ENCODE data around the gene NOB1. TPM values are rescaled to one million over a fixed set of nuclear protein-coding genes. Genes with fewer than 3 reads are reported as not detected.

NOB1 gene
- total RNA-seq, 1 donor from 2014 or later: 22.7 TPM

GRCh38 chr16:69748694-69749345 is 5.9 kb downstream of the NOB1 start:
- TF ChIP-seq, protein P1, sequence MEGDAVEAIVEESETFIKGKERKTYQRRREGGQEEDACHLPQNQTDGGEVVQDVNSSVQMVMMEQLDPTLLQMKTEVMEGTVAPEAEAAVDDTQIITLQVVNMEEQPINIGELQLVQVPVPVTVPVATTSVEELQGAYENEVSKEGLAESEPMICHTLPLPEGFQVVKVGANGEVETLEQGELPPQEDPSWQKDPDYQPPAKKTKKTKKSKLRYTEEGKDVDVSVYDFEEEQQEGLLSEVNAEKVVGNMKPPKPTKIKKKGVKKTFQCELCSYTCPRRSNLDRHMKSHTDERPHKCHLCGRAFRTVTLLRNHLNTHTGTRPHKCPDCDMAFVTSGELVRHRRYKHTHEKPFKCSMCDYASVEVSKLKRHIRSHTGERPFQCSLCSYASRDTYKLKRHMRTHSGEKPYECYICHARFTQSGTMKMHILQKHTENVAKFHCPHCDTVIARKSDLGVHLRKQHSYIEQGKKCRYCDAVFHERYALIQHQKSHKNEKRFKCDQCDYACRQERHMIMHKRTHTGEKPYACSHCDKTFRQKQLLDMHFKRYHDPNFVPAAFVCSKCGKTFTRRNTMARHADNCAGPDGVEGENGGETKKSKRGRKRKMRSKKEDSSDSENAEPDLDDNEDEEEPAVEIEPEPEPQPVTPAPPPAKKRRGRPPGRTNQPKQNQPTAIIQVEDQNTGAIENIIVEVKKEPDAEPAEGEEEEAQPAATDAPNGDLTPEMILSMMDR (IDR thresholded peaks at IDR 0.05; ENCODE audit: partially characterized antibody, unreplicated experiment): no peak
- DNase-seq: no peak
- no peak overlapping the region for H3K4me3 Mint-ChIP-seq (ENCODE audit: unreplicated experiment)
- H3K4me1 Mint-ChIP-seq (ENCODE audit: low read depth, unreplicated experiment): no peaks in the 10 kb centered on the region
- no peaks in the 10 kb centered on the region for H3K9me3 Mint-ChIP-seq (ENCODE audit: unreplicated experiment)
- no peak overlapping the region for H3K27ac Mint-ChIP-seq (ENCODE audit: unreplicated experiment)
- no peaks in the 10 kb centered on the region for H3K36me3 Mint-ChIP-seq (ENCODE audit: unreplicated experiment)
- no peaks in the 10 kb centered on the region for H3K27me3 Mint-ChIP-seq (ENCODE audit: unreplicated experiment)

DNA sequence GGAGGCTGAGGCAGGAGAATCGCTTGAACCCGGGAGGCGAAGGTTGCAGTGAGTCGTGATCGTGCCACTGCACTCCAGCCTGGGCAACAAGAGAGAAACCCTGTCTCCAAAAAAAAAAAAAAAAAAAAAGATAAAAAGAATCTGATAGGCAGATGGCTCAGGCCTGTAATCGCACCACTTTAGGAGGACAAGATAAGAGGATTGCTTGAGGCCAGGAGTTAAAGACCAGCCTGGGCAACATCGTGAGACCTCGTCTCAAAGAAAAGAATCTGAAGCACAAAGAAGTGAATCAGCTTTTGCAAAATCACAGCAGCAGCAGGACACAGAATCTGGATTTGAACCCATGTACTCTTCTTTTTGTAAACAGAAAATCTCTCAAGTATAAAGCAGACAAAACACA is 7.6 kb downstream of the NOB1 start:
- H3K27me3 Mint-ChIP-seq (ENCODE audit: unreplicated experiment): peaks cover 2% of the 10 kb centered on the region
- no peaks in the 10 kb centered on the region for H3K4me1 Mint-ChIP-seq (ENCODE audit: low read depth, unreplicated experiment)
- no peak overlapping the region for H3K4me3 Mint-ChIP-seq (ENCODE audit: unreplicated experiment)
- H3K27ac Mint-ChIP-seq (ENCODE audit: unreplicated experiment): no peak overlapping the region
- no peaks in the 10 kb centered on the region for H3K9me3 Mint-ChIP-seq (ENCODE audit: unreplicated experiment)
- DNase-seq: no peak
- TF ChIP-seq, protein P1 (IDR thresholded peaks at IDR 0.05; ENCODE audit: partially characterized antibody, unreplicated experiment): no peak
- peaks cover 4% of the 10 kb centered on the region for H3K36me3 Mint-ChIP-seq (ENCODE audit: unreplicated experiment)

GRCh38 chr16:69745959-69746358 is 8.8 kb downstream of the NOB1 start:
- Mint-ChIP-seq H3K4me1 (ENCODE audit: low read depth, unreplicated experiment) (no peaks in the 10 kb centered on the region), H3K27ac (ENCODE audit: unreplicated experiment) (no peak overlapping the region), H3K9me3 (ENCODE audit: unreplicated experiment) (no peaks in the 10 kb centered on the region)

GRCh38 chr16:69745232-69745612 is 9.5 kb downstream of the NOB1 start:
- H3K9me3 Mint-ChIP-seq (ENCODE audit: unreplicated experiment): no peaks in the 10 kb centered on the region
- no peak for DNase-seq
- TF ChIP-seq, protein P1 (IDR thresholded peaks at IDR 0.05; ENCODE audit: partially characterized antibody, unreplicated experiment): no peak
- no peak overlapping the region for H3K27ac Mint-ChIP-seq (ENCODE audit: unreplicated experiment)
- H3K36me3 Mint-ChIP-seq (ENCODE audit: unreplicated experiment): peaks cover 4% of the 10 kb centered on the region
- H3K4me1 Mint-ChIP-seq (ENCODE audit: low read depth, unreplicated experiment): no peaks in the 10 kb centered on the region
- no peak overlapping the region for H3K4me3 Mint-ChIP-seq (ENCODE audit: unreplicated experiment)
- H3K27me3 Mint-ChIP-seq (ENCODE audit: unreplicated experiment): peaks cover 2% of the 10 kb centered on the region

More at GRCh38 chr16:69745959-69746358, 8.8 kb downstream of the NOB1 start:
- H3K4me3 Mint-ChIP-seq (ENCODE audit: unreplicated experiment): no peak overlapping the region
- H3K27me3 Mint-ChIP-seq (ENCODE audit: unreplicated experiment): peaks cover 2% of the 10 kb centered on the region
- TF ChIP-seq, protein P1 (IDR thresholded peaks at IDR 0.05; ENCODE audit: partially characterized antibody, unreplicated experiment): no peak
- peaks cover 4% of the 10 kb centered on the region for H3K36me3 Mint-ChIP-seq (ENCODE audit: unreplicated experiment)
- DNase-seq: no peak

DNA sequence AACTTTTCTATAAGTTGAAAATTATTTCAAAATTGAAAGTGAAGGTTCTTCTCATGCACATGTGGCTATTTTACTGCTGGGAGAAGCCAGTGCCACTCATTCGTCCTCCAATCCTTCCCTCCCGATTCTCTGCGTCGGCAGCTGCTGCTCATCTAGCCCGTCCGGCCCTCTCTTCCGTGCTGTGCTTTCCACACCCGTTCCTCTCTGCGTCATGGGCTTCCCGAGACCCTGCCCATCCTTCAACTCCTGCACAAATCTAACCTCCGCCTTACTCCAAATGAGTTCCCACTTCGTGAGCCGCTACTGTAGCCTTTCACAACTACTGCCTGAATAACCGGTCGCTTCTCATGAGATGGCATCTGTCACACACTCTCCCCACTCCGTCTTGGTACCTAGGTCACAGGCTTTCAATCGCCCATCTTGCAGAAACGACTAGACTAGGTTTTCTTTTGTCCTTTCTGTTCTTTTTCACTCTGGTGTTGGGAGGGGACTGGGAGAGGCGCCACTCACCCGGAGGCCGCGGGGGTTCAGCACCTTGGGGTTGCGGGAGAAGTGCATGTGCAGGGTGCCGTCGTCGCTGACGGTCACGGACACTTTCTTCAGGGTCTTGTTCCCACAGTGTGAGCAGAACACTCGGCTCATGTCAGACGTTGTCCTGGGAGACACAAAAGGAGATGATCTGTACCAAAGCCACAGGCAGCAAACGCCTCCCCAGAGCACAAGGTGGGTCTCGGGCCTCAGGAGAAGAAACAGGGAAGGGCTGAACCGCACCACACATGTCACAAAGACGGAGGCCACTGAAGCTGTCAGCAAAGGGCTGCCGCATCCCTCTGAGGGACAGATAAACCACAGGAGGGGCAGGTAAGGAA is 10.1 kb downstream of the NOB1 start:
- Mint-ChIP-seq H3K27ac (ENCODE audit: unreplicated experiment) (no peak overlapping the region), H3K4me3 (ENCODE audit: unreplicated experiment) (no peak overlapping the region), H3K4me1 (ENCODE audit: low read depth, unreplicated experiment) (no peaks in the 10 kb centered on the region), H3K36me3 (ENCODE audit: unreplicated experiment) (peaks cover 4% of the 10 kb centered on the region), H3K9me3 (ENCODE audit: unreplicated experiment) (no peaks in the 10 kb centered on the region), H3K27me3 (ENCODE audit: unreplicated experiment) (peaks cover 2% of the 10 kb centered on the region)
- TF ChIP-seq, protein P1 (IDR thresholded peaks at IDR 0.05; ENCODE audit: partially characterized antibody, unreplicated experiment): no peak
- DNase-seq: no peak
